CD8-positive, alpha-beta memory T cell (primary cell): Measurements from ENCODE around the gene TRAF2. TPM values are rescaled to one million over a fixed set of nuclear protein-coding genes. Genes with fewer than 3 reads are reported as not detected.

Source experiments
- CTCF ChIA-PET: fragments of 350-600 bp; sonication (Branson Sonifier 250); formaldehyde crosslinking; loops from one replicate; lab custom pipeline; 2021; ENCODE audit warnings: antibody characterized with exemption; lab: Charles Lee
- POLR2A ChIA-PET: fragments of 350-600 bp; sonication (Branson Sonifier 250); formaldehyde crosslinking; loops from one replicate; lab custom pipeline; 2021; ENCODE audit warnings: antibody characterized with exemption; lab: Charles Lee
- DNase-seq, 5 donors: peaks; one replicate each; pipeline versions ENCODE4 v3.0.0 to v3.0.0-alpha.2; 2020 to 2022; ENCODE audit warnings: mixed read lengths in 1 of 5
- H3K27ac ChIP-seq: one replicate; pipeline ENCODE4 v1.7.0; 2013; ENCODE audit warnings: low read depth, mild to moderate bottlenecking, low read length, moderate library complexity
- H3K27me3 ChIP-seq: 2 replicates; pipeline ENCODE4 v1.7.0; 2013; ENCODE audit warnings: low read length, mild to moderate bottlenecking; ENCODE audit not compliant: insufficient read depth, poor library complexity, severe bottlenecking
- H3K36me3 ChIP-seq: 2 replicates; pipeline ENCODE4 v1.7.0; 2013; ENCODE audit warnings: mild to moderate bottlenecking, low read length, moderate library complexity; ENCODE audit not compliant: insufficient read depth
- H3K4me1 ChIP-seq: 2 replicates; pipeline ENCODE4 v1.7.0; 2013; ENCODE audit warnings: mild to moderate bottlenecking, low read length, moderate library complexity; ENCODE audit not compliant: insufficient read depth
- H3K4me3 ChIP-seq: 2 replicates; pipeline ENCODE4 v1.7.0; 2013; ENCODE audit warnings: mild to moderate bottlenecking, low read length
- H3K9me3 ChIP-seq: 2 replicates; pipeline ENCODE4 v1.7.0; 2013; ENCODE audit warnings: mild to moderate bottlenecking, low read length
- H3K27ac Mint-ChIP-seq, 8 donors: one replicate each; pipeline ENCODE4 v1.8.0; 2020 to 2021; ENCODE audit warnings: mixed read lengths in 8 of 8, mild to moderate bottlenecking in 6 of 8, inconsistent platforms in 3 of 8, moderate library complexity in 3 of 8
- H3K27me3 Mint-ChIP-seq, 2 donors: one replicate each; pipeline ENCODE4 v1.8.0; 2020 to 2021; ENCODE audit warnings: mixed read lengths in 2 of 2, mild to moderate bottlenecking in 1 of 2, moderate library complexity in 1 of 2
- H3K36me3 Mint-ChIP-seq, 3 donors: one replicate each; pipeline ENCODE4 v1.8.0; 2020 to 2021; ENCODE audit warnings: mixed read lengths in 3 of 3, inconsistent platforms in 1 of 3, mild to moderate bottlenecking in 1 of 3
- H3K4me1 Mint-ChIP-seq, 3 donors: one replicate each; pipeline ENCODE4 v1.8.0; 2020 to 2021; ENCODE audit warnings: mixed read lengths in 3 of 3, inconsistent platforms in 1 of 3, mild to moderate bottlenecking in 1 of 3
- H3K4me3 Mint-ChIP-seq, 7 donors: one replicate each; pipeline ENCODE4 v1.8.0; 2020 to 2021; ENCODE audit warnings: mixed read lengths in 7 of 7, mild to moderate bottlenecking in 6 of 7, moderate library complexity in 4 of 7, inconsistent platforms in 2 of 7
- H3K9me3 Mint-ChIP-seq, 5 donors: one replicate each; pipeline ENCODE4 v1.8.0; 2020 to 2022; ENCODE audit warnings: mixed read lengths in 5 of 5, mild to moderate bottlenecking in 3 of 5, moderate library complexity in 2 of 5, inconsistent platforms in 1 of 5
- polyA plus RNA-seq: library from polyadenylated mRNA; unstranded; fragments of 300-500 nt; fragmentation: Illumina TruSeq; gene quantifications from one replicate; pipeline ENCODE4 v1.2.3, GENCODE V29; 2021
- total RNA-seq, 2 experiments: library from RNA; stranded (reverse); gene quantifications; one replicate each; pipeline ENCODE4 v1.2.3, GENCODE V29; 2021

TRAF2 gene
- total and polyA plus RNA-seq, 3 experiments from 2014 or later = 23.1 to 60.5 (median 53.2) TPM

- Mint-ChIP-seq H3K36me3 (peaks cover 5 to 43% (median 6%) of the 10 kb centered on the region in 3 donors), H3K9me3 (no peaks in the 10 kb centered on the region), H3K4me3 (peak overlapping the region in 5 of 7 donors; percentile 30 to 85 (median 61)), H3K27ac (peak overlapping the region in 2 of 8 donors; percentile 29 to 42), H3K4me1 (peaks cover 4 to 27% (median 5%) of the 10 kb centered on the region in 3 donors), H3K27me3 (no peaks in the 10 kb centered on the region)
- H3K4me3 ChIP-seq = no peak overlapping the region
- ChIA-PET CTCF (interaction anchor here (0.8 to 1.1 kb wide), 3 partner anchors 60 to 100 kb away, joined by 3 to 4 read pairs (median 4); partner anchors contain the start of gene AJM1), POLR2A (no interaction called here)
- no peak for DNase-seq
- H3K9me3 ChIP-seq = no peaks in the 10 kb centered on the region
- no peak overlapping the region for H3K27ac ChIP-seq
- no peaks in the 10 kb centered on the region for H3K27me3 ChIP-seq
- peaks cover 11% of the 10 kb centered on the region for H3K4me1 ChIP-seq
- H3K36me3 ChIP-seq = peaks cover 15% of the 10 kb centered on the region
Measured at GRCh38 chr9:136942112-136942880, 56.0 kb downstream of the TRAF2 start.

- Mint-ChIP-seq H3K27ac (peak overlapping the region in 4 of 8 donors; percentile 21 to 42 (median 26)), H3K9me3 (no peaks in the 10 kb centered on the region), H3K36me3 (peaks cover 5 to 43% (median 6%) of the 10 kb centered on the region in 3 donors), H3K27me3 (no peaks in the 10 kb centered on the region), H3K4me1 (peaks cover 4 to 28% (median 5%) of the 10 kb centered on the region in 3 donors), H3K4me3 (peak overlapping the region in 5 of 7 donors; percentile 44 to 85 (median 69))
- no peak overlapping the region for H3K27ac ChIP-seq
- no peak overlapping the region for H3K4me3 ChIP-seq
- H3K4me1 ChIP-seq = peaks cover 11% of the 10 kb centered on the region
- H3K9me3 ChIP-seq = no peaks in the 10 kb centered on the region
- POLR2A ChIA-PET = no interaction called here
- peak in 1 of 5 donors; percentile 48 for DNase-seq
- CTCF ChIA-PET = interaction anchor here (0.8 to 8.7 kb wide), 3 partner anchors 92 to 100 kb away, joined by 3 to 159 read pairs (median 4); partner anchors contain the start of genes AJM1 and FUT7
- peaks cover 15% of the 10 kb centered on the region for H3K36me3 ChIP-seq
- no peaks in the 10 kb centered on the region for H3K27me3 ChIP-seq
Measured at GRCh38 chr9:136942881-136943230, 56.5 kb downstream of the TRAF2 start.

- H3K9me3 Mint-ChIP-seq = no peaks in the 10 kb centered on the region
- peaks cover 5 to 43% (median 6%) of the 10 kb centered on the region in 3 donors for H3K36me3 Mint-ChIP-seq
- peak overlapping the region; percentile 77 to 89 (median 84) for H3K4me3 Mint-ChIP-seq
- peaks cover 15% of the 10 kb centered on the region for H3K36me3 ChIP-seq
- H3K4me1 ChIP-seq = peaks cover 11% of the 10 kb centered on the region
- peak overlapping the region in 6 of 8 donors; percentile 14 to 81 (median 71) for H3K27ac Mint-ChIP-seq
- H3K27me3 ChIP-seq = no peaks in the 10 kb centered on the region
- POLR2A ChIA-PET = interaction anchor here (0.6 to 1.9 kb wide), 10 partner anchors 22 to 647 kb away, joined by 3 to 7 read pairs (median 3); partner anchors contain the start of genes PAXX and ZMYND19
- no peaks in the 10 kb centered on the region for H3K9me3 ChIP-seq
- peak overlapping the region; percentile 51 for H3K4me3 ChIP-seq
- CTCF ChIA-PET = interaction anchor here (0.8 to 8.7 kb wide), 11 partner anchors 17 to 156 kb away, joined by 3 to 159 read pairs (median 3); partner anchors contain the start of genes AJM1, CLIC3, FUT7 and PAXX
- DNase-seq = peak in 2 of 5 donors; percentile 18 to 30
- peak overlapping the region; percentile 65 for H3K27ac ChIP-seq
- H3K4me1 Mint-ChIP-seq = peaks cover 4 to 34% (median 9%) of the 10 kb centered on the region in 3 donors
- H3K27me3 Mint-ChIP-seq = no peaks in the 10 kb centered on the region
Measured at GRCh38 chr9:136943291-136944211, 57.2 kb downstream of the TRAF2 start.

- Mint-ChIP-seq H3K36me3 (peaks cover 3 to 40% (median 3%) of the 10 kb centered on the region in 3 donors), H3K27me3 (no peaks in the 10 kb centered on the region), H3K27ac (peak overlapping the region in 1 of 8 donors; percentile 76), H3K4me1 (peaks cover 4 to 31% (median 9%) of the 10 kb centered on the region in 3 donors), H3K4me3 (peak overlapping the region; percentile 77 to 89 (median 84)), H3K9me3 (no peaks in the 10 kb centered on the region)
- Histone ChIP-seq H3K9me3 (no peaks in the 10 kb centered on the region), H3K4me1 (peaks cover 11% of the 10 kb centered on the region), H3K36me3 (peaks cover 15% of the 10 kb centered on the region), H3K27me3 (no peaks in the 10 kb centered on the region), H3K4me3 (peak overlapping the region; percentile 51), H3K27ac (peak overlapping the region; percentile 65)
- ChIA-PET POLR2A (interaction anchor here (0.6 to 1.9 kb wide), 11 partner anchors 23 to 646 kb away, joined by 3 to 7 read pairs (median 3); partner anchors contain the start of genes PAXX, TRAF2 and ZMYND19), CTCF (interaction anchor here (0.8 to 8.7 kb wide), 11 partner anchors 16 to 157 kb away, joined by 3 to 159 read pairs (median 4); partner anchors contain the start of genes AJM1, CLIC3, FUT7 and PAXX)
- peak in 1 of 5 donors; percentile 25 for DNase-seq
Measured at GRCh38 chr9:136944212-136944518, 57.8 kb downstream of the TRAF2 start.

- H3K4me1 Mint-ChIP-seq = peaks cover 4 to 32% (median 9%) of the 10 kb centered on the region in 3 donors
- ChIA-PET POLR2A (interaction anchor here (0.6 to 1.9 kb wide), 9 partner anchors 42 to 646 kb away, joined by 3 to 7 read pairs (median 3); partner anchors contain the start of genes PAXX, TRAF2 and ZMYND19), CTCF (interaction anchor here (0.9 to 8.7 kb wide), 15 partner anchors 14 to 157 kb away, joined by 3 to 159 read pairs (median 4); partner anchors contain the start of genes CLIC3, FUT7, PAXX and PTGDS)
Measured at GRCh38 chr9:136944519-136945332, 58.4 kb downstream of the TRAF2 start, which contains the start of the genes C8G and FBXW5. TSS of gene C8G (plus strand) at chr9:136945243. CDS start at chr9:136945321, 78 bp downstream. TSS of gene FBXW5 (minus strand) at chr9:136944738. CDS start at chr9:136944083, 655 bp downstream.

GRCh38 chr9:136945333-136946227 lies 59.3 kb downstream of the TRAF2 start:
- Mint-ChIP-seq H3K27me3 (no peaks in the 10 kb centered on the region), H3K4me1 (peaks cover 4 to 39% (median 11%) of the 10 kb centered on the region in 3 donors), H3K36me3 (peaks cover 0 to 28% (median 0%) of the 10 kb centered on the region in 3 donors), H3K27ac (peak overlapping the region in 2 of 8 donors; percentile 43 to 79), H3K9me3 (no peaks in the 10 kb centered on the region), H3K4me3 (peak overlapping the region in 4 of 7 donors; percentile 56 to 80 (median 65))
- H3K36me3 ChIP-seq = peaks cover 15% of the 10 kb centered on the region
- no peaks in the 10 kb centered on the region for H3K9me3 ChIP-seq
- POLR2A ChIA-PET = interaction anchor here (1.5 to 1.9 kb wide), 3 partner anchors 50 to 145 kb away, joined by 3 to 7 read pairs (median 4); no protein-coding TSS in a partner anchor
- H3K27me3 ChIP-seq = no peaks in the 10 kb centered on the region
- H3K27ac ChIP-seq = peak overlapping the region; percentile 17
- H3K4me1 ChIP-seq = peaks cover 15% of the 10 kb centered on the region
- H3K4me3 ChIP-seq = peak overlapping the region; percentile 11
- CTCF ChIA-PET = interaction anchor here (1.0 to 8.7 kb wide), 12 partner anchors 13 to 95 kb away, joined by 3 to 159 read pairs (median 4); partner anchors contain the start of genes CLIC3, FUT7, PAXX and PTGDS
- DNase-seq = no peak

More at GRCh38 chr9:136944519-136945332, 58.4 kb downstream of the TRAF2 start, which contains the start of the genes C8G and FBXW5:
- H3K27me3 ChIP-seq = no peaks in the 10 kb centered on the region
- H3K4me3 ChIP-seq = peak within 1 kb of the TSS; percentile 51
- peak; percentile 92 to 96 (median 94) for DNase-seq
- Mint-ChIP-seq H3K27ac (peak within 1 kb of the TSS in 7 of 8 donors; percentile 26 to 96 (median 77)), H3K27me3 (no peaks in the 10 kb centered on the region), H3K4me3 (peak within 1 kb of the TSS; percentile 77 to 89 (median 84)), H3K36me3 (peaks cover 0 to 35% (median 0%) of the 10 kb centered on the region in 3 donors), H3K9me3 (no peaks in the 10 kb centered on the region)
- H3K27ac ChIP-seq = peak within 1 kb of the TSS; percentile 65
- peaks cover 15% of the 10 kb centered on the region for H3K36me3 ChIP-seq
- no peaks in the 10 kb centered on the region for H3K9me3 ChIP-seq
- H3K4me1 ChIP-seq = peaks cover 11% of the 10 kb centered on the region
